Gastrocnemius medialis (tissue), 4 donors: Measurements from ENCODE around the gene ASXL1. TPM values are rescaled to one million over a fixed set of nuclear protein-coding genes. Genes with fewer than 3 reads are reported as not detected.

Experiments
- ATAC-seq, 2 donors: fragments of 150-250 bp; one replicate each; pipeline ENCODE4 v1.9.1; 2016
- DNase-seq, 2 donors: peaks; one replicate each; pipeline ENCODE4 v3.0.0-alpha.2; 2019
- H3K27ac ChIP-seq, 4 donors: fragments of 200-600 bp; sonication (generic); 1 replicate in 1 of 4; 2 replicates in 3 of 4; pipeline ENCODE4 v1.5.1; 2016 to 2018; ENCODE audit warnings: mild to moderate bottlenecking in 2 of 4, moderate library complexity in 1 of 4
- H3K27me3 ChIP-seq, 3 donors: fragments of 200-600 bp; sonication (generic) in 2 of 3; 1 replicate in 1 of 3; 2 replicates in 2 of 3; pipeline versions ENCODE4 v1.5.1 to v1.6.0; 2016 to 2019; ENCODE audit warnings: mild to moderate bottlenecking in 1 of 3, moderate library complexity in 1 of 3
- H3K36me3 ChIP-seq, 2 donors: fragments of 200-600 bp; sonication (generic) in 1 of 2; one replicate each; pipeline ENCODE4 v1.5.1; 2017 to 2018
- H3K4me1 ChIP-seq, 2 donors: fragments of 200-600 bp; sonication (generic) in 1 of 2; one replicate each; pipeline ENCODE4 v1.5.1; 2016 to 2017; ENCODE audit warnings: mild to moderate bottlenecking in 2 of 2
- H3K4me3 ChIP-seq, 4 donors: fragments of 200-600 bp; sonication (generic) in 3 of 4; 1 replicate in 1 of 4; 2 replicates in 3 of 4; pipeline ENCODE4 v1.5.1; 2016 to 2019; ENCODE audit warnings: mild to moderate bottlenecking in 2 of 4
- H3K9me3 ChIP-seq, 3 donors: fragments of 200-600 bp; sonication (generic) in 2 of 3; 1 replicate in 1 of 3; 2 replicates in 2 of 3; pipeline ENCODE4 v1.5.1; 2016 to 2019
- POLR2A ChIP-seq, 2 donors: fragments of 450-650 bp; IDR thresholded peaks; one replicate each; pipeline ENCODE4 v1.6.1; 2017; ENCODE audit warnings: antibody characterized with exemption in 2 of 2, mild to moderate bottlenecking in 2 of 2, moderate library complexity in 2 of 2
- in situ Hi-C, 4 donors: fragments of 200-750 bp; cut with MboI; loops; one replicate each; pipeline versions ENCODE4 v1.15.0 to v1.8.0; 2017; ENCODE audit warnings: low sequenced_read_pairs in 4 of 4
- intact Hi-C: fragments of 100-400 bp; cut with DNase I; formaldehyde crosslinking; loops from one replicate; pipeline ENCODE4 v1.15.1; 2023; ENCODE audit warnings: low total_unique reads
- total RNA-seq, 4 donors: library from RNA; depleted of rRNA; stranded (reverse); fragments of >200 nt; gene quantifications; one replicate each; pipeline versions ENCODE4 v1.1.0 to v1.2.3, GENCODE V29; 2016
- TF ChIP-seq, protein P1 (sequence below), 5 experiments: fragments of 450-650 bp in 3 of 5; fragments of 200-600 bp in 2 of 5; sonication (generic) in 2 of 5; IDR thresholded peaks in 4 of 5; conservative IDR thresholded peaks in 1 of 5; 1 replicate in 4 of 5; 2 replicates in 1 of 5; pipeline ENCODE4 v1.5.1; 2016 to 2019; ENCODE audit warnings: antibody characterized with exemption in 5 of 5, mild to moderate bottlenecking in 3 of 5, moderate library complexity in 3 of 5

The ASXL1 gene
- total RNA-seq, 4 donors from 2014 or later, result 21.8 to 36.6 (median 28.4) TPM

DNA sequence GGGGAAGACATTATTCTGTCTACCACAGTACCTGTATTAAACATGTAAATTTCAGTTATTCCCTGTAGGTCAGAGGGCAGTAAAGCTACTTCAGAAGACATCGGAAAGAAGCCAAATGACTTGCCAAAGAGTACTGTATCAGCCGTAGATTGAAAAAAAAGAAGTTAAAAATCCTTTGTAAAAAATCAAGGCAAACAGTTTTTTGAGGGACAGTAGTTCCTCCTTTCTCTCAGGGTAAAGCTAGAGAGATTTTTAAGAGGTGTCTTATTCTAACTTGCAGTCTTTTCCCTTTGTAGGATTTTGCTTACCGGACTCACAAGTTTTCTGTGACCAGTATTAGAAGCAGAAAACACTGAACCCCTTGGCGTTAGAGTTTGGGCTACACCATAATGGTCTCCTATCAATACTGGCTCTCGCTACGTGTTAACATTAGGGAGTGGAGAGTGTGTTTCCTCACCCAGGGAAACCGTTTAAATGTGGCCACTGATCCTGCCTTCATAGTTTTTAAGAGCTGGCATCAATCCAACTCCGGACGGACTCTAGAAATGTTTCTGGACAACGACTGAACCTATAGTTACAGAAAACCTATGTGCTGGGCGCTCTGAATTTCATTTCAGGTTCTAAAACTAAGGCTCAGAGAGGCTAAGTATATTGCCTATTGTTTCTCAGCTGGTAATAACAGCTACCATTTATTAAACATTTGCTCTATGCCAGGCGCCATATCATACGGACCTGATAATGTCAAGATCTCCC lies 1.3 kb upstream of the ASXL1 start:
- intact Hi-C loops, result loop anchor here (1.0 to 10.0 kb wide), 4 partner anchors 406 to 1638 kb away; partner anchors contain the start of genes CHMP4B, DNMT3B and RALY
- Histone ChIP-seq H3K9me3 (no peaks in the 10 kb centered on the region), H3K27ac (peak overlapping the region; percentile 97 to 99 (median 98)), H3K4me3 (peak overlapping the region; percentile 74 to 98 (median 88)), H3K36me3 (no peaks in the 10 kb centered on the region), H3K27me3 (no peaks in the 10 kb centered on the region), H3K4me1 (peaks cover 21 to 29% of the 10 kb centered on the region in 2 donors)
- in situ Hi-C loops, result no loop called here
- DNase-seq (no peak), ATAC-seq (no peak)
- TF ChIP-seq, protein P1, sequence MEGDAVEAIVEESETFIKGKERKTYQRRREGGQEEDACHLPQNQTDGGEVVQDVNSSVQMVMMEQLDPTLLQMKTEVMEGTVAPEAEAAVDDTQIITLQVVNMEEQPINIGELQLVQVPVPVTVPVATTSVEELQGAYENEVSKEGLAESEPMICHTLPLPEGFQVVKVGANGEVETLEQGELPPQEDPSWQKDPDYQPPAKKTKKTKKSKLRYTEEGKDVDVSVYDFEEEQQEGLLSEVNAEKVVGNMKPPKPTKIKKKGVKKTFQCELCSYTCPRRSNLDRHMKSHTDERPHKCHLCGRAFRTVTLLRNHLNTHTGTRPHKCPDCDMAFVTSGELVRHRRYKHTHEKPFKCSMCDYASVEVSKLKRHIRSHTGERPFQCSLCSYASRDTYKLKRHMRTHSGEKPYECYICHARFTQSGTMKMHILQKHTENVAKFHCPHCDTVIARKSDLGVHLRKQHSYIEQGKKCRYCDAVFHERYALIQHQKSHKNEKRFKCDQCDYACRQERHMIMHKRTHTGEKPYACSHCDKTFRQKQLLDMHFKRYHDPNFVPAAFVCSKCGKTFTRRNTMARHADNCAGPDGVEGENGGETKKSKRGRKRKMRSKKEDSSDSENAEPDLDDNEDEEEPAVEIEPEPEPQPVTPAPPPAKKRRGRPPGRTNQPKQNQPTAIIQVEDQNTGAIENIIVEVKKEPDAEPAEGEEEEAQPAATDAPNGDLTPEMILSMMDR (IDR thresholded peaks at IDR 0.05 in 4 of 5, conservative IDR thresholded peaks at IDR 0.05 in 1 of 5), result no peak
- TF ChIP-seq POLR2A (IDR thresholded peaks at IDR 0.05), result no peak

DNA sequence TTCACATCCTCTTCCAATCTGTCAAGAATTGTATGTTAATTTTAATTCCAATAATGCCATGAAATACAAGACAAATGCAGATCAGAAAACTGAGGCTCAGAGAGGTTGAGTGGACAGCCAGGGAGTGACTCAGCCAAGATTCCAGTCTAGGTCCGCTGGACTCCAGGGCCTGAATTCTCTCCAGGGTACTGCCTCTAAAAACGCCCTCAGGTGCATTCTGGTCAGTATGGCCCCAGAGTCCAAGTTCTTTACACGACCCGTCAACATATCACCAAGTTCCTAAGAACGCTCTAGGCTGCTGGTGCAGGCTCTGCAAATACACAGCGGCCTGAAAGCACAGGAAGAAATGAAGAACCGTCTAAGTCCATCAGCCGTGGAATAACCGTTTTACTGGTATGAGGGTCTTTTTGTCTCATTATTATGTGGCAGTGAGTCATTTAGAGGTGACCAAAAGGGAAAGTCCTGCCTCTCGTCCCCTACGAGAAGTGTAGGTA lies 709 bp upstream of the ASXL1 start:
- Histone ChIP-seq H3K27ac (peak overlapping the region; percentile 97 to 99 (median 98)), H3K27me3 (no peaks in the 10 kb centered on the region), H3K4me3 (peak overlapping the region; percentile 74 to 98 (median 88)), H3K9me3 (no peaks in the 10 kb centered on the region), H3K4me1 (peaks cover 25 to 31% of the 10 kb centered on the region in 2 donors), H3K36me3 (no peaks in the 10 kb centered on the region)
- intact Hi-C loops (loop anchor here (1.0 to 10.0 kb wide), 4 partner anchors 405 to 1637 kb away; partner anchors contain the start of genes CHMP4B, DNMT3B and RALY), in situ Hi-C loops (no loop called here)
- TF ChIP-seq, protein P1 (IDR thresholded peaks at IDR 0.05 in 4 of 5, conservative IDR thresholded peaks at IDR 0.05 in 1 of 5), result no peak
- no peak for TF ChIP-seq POLR2A (IDR thresholded peaks at IDR 0.05)
- ATAC-seq (peak; percentile 19 to 21), DNase-seq (peak; percentile 4 to 21)

DNA sequence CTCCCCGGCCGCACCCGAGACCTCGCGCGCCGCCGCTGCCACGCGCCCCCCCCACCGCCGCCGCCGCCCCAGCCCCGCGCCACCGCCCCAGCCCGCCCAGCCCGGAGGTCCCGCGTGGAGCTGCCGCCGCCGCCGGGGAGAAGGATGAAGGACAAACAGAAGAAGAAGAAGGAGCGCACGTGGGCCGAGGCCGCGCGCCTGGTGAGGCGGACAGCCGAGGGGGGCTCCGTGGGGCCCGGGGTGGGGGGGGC lies 426 bp downstream of the ASXL1 start:
- Histone ChIP-seq H3K27me3 (no peaks in the 10 kb centered on the region), H3K4me1 (peaks cover 35 to 42% of the 10 kb centered on the region in 2 donors), H3K27ac (peak overlapping the region; percentile 90 to 99 (median 98)), H3K9me3 (no peaks in the 10 kb centered on the region), H3K4me3 (peak overlapping the region; percentile 75 to 98 (median 90)), H3K36me3 (no peaks in the 10 kb centered on the region)
- intact Hi-C loops (loop anchor here (1.0 to 10.0 kb wide), 6 partner anchors 82 to 1636 kb away; partner anchors contain the start of genes CHMP4B, KIF3B, PLAGL2 and POFUT1), in situ Hi-C loops (no loop called here)
- ATAC-seq (no peak), DNase-seq (no peak)
- TF ChIP-seq, protein P1 (IDR thresholded peaks at IDR 0.05 in 4 of 5, conservative IDR thresholded peaks at IDR 0.05 in 1 of 5), result no peak
- TF ChIP-seq POLR2A (IDR thresholded peaks at IDR 0.05), result no peak

DNA sequence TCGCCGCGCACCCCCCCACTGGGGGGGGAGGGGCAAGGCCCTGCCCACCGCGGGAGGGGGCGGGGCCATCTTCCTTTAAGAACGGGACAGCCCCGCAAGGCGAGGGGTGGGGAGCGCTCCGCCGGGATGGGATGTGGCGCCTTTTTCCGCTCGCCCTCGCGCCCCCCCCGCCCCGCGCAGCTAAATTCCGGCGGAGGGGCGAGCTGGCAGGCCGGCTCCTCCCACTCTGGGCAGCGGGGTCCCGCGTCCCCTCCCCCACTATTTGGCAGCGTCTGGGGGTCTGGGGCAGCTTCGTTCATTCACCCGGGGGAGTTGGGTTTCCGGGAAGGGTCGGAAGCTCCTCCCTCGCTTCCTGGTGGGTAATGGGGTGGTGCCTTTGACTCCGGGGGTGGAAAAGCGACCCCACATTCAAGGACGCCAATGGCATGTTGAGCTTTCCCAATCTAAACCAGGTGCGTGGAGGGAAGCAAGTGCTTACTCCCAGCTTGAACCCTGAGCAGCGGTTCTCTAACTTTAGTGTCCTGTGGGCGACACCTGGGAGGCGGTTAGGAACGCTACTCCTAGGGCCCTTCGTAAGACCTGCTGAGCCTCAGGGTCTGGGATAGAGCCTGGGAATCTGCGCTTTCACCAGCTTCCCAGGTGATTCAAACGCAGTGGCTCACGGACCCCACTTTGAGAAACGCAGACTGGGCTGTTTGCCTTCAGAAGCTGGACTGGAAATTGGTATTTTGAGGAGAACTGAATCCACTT lies 927 bp downstream of the ASXL1 start:
- ATAC-seq, result peak; percentile 41 to 55
- in situ Hi-C loops, result no loop called here
- TF ChIP-seq, protein P1 (IDR thresholded peaks at IDR 0.05 in 4 of 5, conservative IDR thresholded peaks at IDR 0.05 in 1 of 5), result no peak
- TF ChIP-seq POLR2A (IDR thresholded peaks at IDR 0.05), result peak; percentile 62 to 73
- Histone ChIP-seq H3K9me3 (no peaks in the 10 kb centered on the region), H3K4me1 (peaks cover 40 to 47% of the 10 kb centered on the region in 2 donors), H3K27ac (peak overlapping the region; percentile 90 to 99 (median 98)), H3K4me3 (peak overlapping the region; percentile 75 to 98 (median 90)), H3K27me3 (no peaks in the 10 kb centered on the region), H3K36me3 (no peaks in the 10 kb centered on the region)
- intact Hi-C loops, result loop anchor here (1.0 to 10.0 kb wide), 6 partner anchors 82 to 1636 kb away; partner anchors contain the start of genes CHMP4B, KIF3B, PLAGL2 and POFUT1
- DNase-seq, result peak; percentile 56 to 65
